Inferior parietal cortex (tissue), 1 donor: ENCODE measurements around the gene ABCB9.
"Not testable (repeated sequence)": the region's sequence is repeated elsewhere in the genome, so short reads cannot be mapped to it uniquely, and the experiment has no call there.

Experiments
- DNase-seq: peaks from one replicate; pipeline ENCODE4 v3.0.0-alpha.2; 2016; ENCODE audit errors: extremely low spot score

Gene ABCB9

DNA sequence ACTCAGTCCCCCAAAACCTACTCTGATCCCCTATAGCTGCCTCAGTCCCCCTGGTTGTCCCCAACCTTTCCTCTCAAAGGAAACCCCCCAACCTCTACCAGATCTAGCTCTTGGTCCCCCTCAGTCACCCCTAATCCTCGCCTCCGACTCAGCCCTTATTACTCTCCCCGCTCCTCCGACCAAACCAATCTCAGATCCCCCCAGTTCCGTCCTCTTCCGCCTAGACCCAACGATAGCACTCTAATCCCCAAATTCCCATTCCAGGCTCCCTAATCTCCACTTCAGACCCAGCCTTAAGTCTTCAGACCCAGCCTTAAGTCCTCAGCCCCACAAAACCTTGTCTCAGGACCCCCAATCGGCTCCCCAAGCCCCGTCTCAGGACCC is 71.0 kb downstream of the ABCB9 start:
- no peak for DNase-seq

- no peak for DNase-seq
Observed at GRCh38 chr12:122894193-122895121, 71.8 kb downstream of the ABCB9 start.

GRCh38 chr12:122893208-122894153 is 72.8 kb downstream of the ABCB9 start:
- no peak for DNase-seq

DNA sequence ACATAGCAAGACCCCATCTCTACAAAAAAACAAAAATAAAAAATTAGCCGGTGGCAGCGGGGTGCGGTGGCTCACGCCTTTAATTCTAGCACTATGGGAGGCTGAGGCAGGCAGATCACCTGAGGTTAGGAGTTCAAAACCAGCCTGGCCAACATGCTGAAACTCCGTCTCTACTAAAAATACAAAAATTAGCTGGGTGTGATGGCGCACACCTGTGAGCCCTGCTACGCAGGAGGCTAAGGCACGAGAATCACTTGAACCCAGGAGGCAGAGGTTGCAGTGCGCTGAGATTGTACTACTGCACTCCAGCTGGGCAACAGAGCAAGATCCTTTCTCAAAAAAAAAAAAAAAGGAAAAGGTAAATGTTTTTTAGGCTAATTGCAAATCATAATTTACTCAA is 73.5 kb downstream of the ABCB9 start:
- not testable (repeated sequence) for DNase-seq

DNA sequence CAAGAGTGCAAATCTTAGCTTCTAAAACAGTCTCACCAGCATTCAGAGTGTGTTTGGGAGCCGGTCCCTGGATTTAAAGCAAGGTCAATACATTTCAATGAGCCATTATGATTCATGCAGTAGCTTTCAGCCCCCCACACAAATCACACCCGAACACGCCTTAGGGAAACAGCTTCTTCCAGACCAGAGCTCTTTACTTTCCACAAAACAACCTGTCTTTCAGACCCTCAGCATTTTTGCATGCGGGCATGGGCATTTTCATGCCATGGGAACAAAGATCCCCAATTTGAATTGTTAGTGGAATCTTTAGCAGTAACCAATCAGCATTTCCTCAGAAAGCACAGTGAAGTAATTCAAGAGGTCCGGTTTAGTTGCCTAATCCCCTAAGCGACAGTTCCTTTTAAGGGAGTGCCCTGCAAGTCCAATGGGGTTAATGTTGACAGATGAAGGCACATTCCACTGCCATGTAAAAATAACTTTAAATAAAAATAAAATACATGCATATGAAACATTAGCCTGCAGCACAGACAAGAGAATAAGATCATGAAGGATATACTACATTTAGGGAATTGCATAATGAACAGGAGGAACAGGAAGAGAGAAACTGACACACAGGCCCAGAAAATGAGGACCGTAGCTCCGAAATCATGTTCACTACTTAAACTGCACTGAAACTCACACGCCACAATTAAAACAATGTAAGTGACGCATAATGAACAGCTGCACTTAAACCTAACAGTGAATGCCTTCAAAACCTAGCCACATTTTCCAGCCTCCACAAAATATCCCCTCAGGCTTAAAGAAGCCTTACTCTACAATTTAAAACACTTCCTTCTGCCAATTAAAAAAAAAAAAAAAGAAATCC is 74.4 kb downstream of the ABCB9 start:
- DNase-seq, result no peak

DNA sequence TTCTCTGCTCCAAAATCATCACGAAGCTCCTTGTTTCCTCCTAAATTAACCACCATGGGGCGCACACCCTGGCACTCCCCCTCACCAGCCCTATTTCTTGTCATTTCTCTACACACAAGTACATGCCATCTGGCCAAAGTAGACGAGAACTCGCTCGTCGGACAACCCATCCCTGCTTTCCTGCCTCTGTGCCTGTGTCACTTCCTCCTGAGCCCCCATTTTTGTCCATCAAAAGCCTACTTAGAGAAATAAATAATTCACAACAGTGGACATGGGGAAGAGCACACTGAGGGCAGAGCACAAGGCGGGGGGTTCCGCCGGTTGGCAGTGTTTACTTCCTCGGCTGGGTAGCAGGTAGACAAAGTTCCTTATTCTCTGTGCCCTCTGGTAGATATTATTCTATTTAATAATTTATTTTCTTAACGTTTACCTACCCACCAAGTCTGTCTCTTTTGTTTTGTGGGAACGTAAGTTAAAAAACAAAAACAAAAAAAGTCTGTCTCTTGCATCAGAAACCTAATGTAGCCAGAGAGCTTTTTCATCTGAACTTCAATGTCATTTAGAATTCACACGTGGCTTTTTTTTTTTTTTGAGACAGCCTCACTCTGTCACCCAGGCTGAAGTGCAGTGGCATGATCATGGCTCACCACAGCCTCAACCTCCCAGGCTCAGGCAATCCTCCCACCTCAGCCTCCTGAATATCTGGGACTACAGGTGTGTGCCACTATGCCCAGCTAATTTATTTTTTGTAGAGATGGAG is 76.3 kb downstream of the ABCB9 start:
- no peak for DNase-seq

DNA sequence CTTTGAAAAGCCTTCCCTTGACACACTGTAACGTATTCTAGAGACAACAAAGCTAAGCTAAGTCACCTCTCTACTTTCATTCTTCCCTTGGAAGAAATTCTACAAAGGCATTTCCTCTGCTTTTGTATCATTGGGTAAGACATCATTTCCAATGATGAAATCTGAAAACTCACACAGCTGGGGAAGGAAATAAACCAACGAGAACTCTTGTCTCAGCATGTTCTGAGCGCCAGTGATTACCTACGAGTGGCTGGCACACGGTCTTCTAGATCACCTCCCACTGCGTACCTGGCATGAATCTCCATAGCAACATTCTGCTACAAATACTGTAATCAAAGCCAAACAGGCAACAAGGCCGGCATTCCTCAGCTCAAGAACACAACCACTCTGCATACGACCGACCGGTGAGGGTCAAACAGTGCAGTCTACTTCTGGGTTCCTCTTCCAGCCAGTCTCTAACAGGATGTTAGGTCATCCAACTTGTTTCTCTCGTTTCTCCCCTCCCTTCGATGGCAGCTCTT is 78.0 kb downstream of the ABCB9 start:
- DNase-seq, result no peak

GRCh38 chr12:122887819-122888212 is 78.4 kb downstream of the ABCB9 start:
- no peak for DNase-seq

GRCh38 chr12:122886851-122887818 is 79.1 kb downstream of the ABCB9 start:
- no peak for DNase-seq

DNA sequence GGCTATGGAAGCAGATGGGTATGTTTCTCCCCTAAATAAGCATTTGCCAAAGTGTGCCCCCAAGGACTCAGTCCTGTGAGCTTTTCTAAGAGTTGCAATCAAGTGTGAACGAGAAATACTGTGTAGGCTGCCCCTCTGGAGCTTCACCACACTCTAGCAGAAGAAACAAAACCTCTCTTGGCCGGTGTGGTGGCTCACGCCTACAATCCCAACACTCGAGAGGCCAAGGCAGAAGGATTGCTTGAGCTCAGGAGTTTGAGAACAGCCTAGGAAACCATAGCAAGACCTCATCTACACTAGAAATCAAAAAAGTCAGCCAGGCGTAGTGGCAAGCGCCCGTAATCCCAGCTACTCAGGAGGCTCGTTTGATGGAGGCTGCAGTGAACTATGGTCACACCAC is 80.1 kb downstream of the ABCB9 start:
- DNase-seq, result no peak

GRCh38 chr12:122884860-122885259 is 81.4 kb downstream of the ABCB9 start:
- no peak for DNase-seq

GRCh38 chr12:122884091-122884826 is 82.0 kb downstream of the ABCB9 start:
- DNase-seq, result no peak

GRCh38 chr12:122882908-122883558 is 83.2 kb downstream of the ABCB9 start:
- DNase-seq, result no peak

DNA sequence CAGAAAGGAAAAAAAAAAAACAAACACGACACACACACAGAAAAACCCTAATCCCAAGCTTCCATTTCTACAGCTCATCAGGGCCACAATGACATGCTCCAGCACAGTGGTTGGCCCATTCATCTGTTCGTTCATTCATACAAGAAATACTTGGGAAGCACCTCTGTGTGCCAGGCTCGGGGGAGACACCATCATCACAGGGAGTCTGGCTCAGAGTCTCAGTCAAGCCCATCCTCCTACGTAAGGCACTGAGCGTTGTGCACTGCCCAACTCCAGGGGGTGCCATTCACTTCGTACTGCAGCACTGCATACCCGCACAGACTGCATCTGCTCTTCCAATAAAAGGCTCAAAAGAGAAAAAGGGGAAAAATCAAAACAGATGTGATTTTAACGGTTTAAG is 85.6 kb downstream of the ABCB9 start:
- peak; percentile 77 for DNase-seq

DNA sequence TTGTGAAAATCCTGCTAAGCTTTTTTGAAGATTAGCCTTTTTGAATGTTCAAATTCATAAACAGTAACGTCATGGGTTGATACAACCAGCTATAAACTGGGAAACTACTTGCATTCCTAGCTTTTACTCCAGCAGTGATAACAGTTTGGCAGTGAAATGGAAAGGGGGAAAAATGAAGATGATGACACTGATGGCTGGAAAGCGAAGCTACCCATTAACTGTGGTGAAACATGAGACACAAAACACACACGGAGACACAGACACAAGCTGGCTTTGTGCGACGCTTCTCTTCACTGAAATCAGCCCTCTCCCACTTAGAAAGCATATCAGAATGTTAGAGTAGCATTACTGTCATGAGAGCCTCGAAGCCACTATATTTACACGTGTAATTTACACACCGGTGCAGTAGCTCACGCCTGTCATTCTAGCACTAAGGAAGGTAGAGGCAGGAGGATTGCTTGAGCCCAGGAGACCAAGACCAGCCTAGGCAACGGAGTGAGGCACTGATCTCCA is 86.1 kb downstream of the ABCB9 start:
- DNase-seq, result no peak
